Measurements from ENCODE around the gene MTREX.

Gene MTREX

DNA sequence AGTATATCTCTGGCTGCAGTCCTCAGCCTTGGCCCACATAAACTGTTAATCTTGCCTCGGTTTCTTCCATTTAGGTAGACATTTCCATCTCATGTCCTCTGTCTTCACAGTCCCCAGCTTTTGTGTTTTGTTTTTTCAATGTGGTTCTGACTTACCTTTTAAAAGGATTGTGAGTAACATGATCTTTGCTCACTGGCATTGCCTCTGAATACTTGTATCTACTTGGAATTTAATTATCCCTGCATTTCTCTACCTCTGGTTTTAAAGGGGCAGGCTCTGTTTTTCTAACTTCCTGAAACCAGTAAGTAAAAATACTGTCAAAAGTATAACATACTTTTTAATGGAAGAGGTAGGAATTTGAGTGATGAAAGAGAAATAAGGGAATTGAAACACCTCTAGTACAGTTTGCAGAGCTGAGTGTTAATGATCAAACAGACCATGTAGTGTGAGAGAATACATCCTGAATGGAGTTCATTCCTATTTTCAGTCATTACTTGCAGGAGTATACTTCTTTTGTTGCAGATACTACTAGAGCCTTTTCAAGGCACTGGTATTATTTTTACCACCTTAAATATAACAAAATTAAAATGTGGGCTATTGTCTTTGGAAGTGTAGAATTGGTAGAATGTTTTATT, 62.6 kb downstream of the MTREX start:
- DNase-seq = no peak
- intact Hi-C loops (cut with DNase I) = no loop called here

DNA sequence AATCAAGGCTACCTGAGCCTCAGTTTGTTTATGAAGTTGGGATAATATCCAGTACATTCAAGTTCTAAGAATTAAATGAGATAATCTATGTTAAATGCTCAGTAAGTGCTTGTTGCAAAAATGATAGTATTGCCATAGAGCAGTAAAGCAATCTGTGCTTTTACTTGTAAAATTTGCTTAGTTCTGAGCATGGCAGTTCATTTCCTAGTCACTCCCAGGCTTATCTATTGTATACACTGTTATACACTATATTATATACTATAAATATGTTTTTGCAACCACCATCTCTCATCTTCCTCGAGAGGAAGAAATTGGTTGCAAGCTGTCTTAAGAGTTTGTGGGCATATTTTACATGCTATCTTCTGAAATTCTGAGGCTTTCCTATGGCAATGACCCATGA, 63.4 kb downstream of the MTREX start:
- DNase-seq = no peak
- intact Hi-C loops (cut with DNase I) = no loop called here

DNA sequence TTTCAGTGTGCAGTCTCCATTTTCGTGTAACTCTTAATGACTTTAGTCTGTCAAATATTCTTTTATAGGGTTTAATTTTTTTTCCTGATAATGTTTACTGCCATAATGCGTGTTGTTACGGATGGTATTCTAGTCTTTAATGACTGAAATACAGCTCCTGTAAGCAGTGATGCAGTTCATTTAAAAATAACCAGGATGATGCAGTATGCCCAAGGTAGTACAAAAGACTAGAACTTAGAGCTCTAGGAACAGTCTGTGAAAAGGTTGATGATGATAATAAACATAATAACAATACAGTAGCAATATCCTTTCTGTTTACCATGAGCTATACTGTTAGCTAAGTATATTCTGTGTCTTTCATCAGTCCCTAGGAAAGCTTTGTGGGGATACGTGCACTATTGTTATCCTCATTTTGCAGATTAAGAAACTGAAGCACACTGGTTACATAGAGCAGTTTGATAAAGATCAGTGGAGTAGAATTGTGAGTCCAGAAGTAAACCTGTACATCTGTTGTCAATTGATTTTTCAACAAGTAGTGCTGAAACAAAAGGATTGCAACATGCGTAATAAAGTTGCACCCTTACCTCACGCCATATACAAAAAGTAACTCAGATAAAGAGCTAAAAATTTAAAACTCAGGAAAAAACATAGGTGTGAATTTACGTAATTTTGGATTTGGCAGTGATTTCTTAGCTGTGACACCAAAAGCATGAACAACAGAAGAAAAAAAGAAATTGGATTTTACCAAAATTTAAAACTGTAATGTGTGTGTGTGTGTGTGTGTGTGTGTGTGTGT, 64.5 kb downstream of the MTREX start:
- no peak for DNase-seq
- intact Hi-C loops (cut with DNase I) = no loop called here

DNA sequence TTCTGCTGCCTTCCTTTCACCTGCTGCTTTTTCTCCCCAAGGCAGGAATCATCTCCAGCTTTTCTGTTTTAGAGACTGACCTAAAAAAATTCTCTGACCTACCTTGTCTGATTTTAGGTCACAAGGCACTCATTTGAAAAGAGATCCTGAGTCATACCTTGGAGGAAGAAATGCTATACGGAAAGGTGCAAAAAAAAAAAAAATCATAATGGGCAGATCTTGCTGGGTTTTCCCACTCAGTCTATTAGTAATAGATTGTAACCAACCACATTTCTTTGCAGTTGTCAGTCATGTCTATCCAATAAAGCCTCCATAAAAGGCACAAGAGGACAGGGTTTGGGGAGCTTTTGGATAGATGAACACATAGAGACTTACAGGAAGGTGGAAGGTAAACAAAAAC, 70.0 kb downstream of the MTREX start:
- intact Hi-C loops (cut with DNase I) = no loop called here
- DNase-seq = no peak

DNA sequence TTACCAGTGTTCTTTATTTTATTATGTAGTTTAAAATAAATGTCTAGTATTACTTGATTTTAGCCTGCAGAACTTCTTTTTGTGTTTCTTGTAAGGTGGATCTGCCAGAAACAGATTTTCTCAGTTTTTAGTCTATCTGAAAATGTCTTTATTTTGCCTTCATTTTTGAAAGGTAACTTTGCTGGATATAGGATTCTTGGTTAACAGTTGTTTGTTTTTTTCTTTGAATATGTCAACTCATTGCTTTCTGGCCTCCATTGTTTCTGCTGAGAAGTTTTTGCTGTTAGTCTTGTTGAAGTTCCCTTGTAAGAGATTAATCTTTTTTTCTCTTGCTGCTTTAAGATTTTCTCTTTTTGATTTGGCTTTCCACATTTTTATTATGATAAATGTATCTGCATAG, 75.5 kb downstream of the MTREX start:
- intact Hi-C loops (cut with DNase I) = no loop called here
- DNase-seq = no peak

DNA sequence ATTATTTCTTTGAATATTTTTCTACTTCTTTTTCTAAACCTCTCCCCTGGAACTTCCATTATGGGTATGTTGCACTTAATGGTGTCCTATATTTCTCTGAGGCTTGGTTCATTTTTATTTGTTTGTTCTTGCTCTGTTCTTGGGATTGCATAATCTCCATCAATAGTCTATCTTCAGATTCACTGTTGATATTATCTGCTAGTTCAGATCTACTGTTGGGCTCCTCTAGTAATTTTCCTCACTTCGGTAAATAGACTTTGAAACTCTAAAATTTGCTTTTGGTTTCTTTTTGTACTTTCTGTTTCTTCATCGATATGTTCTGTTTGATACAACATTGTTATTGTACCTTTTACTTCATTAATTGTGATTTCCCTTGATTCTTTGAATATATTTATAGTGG, 76.3 kb downstream of the MTREX start:
- intact Hi-C loops (cut with DNase I) = no loop called here
- DNase-seq = no peak

DNA sequence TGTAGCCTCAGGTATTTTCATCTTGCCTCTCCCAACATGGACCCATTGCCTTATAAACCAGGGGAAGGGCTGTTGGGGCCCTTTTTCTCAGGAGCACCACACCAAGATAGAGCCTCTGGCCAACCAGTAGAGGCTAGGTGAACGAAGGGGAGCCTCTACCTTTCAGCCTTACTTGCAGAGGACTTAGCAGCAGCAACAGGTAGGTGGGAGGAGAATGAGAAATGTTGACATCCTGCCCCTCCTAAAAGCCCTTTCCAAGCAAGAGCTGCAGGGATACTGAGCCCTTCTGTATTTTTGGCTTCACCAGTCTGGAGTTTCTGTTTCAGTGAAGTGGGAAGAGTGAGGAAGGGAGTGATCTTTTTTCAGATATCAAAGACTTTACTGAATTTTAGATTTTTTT, 77.4 kb downstream of the MTREX start:
- intact Hi-C loops (cut with DNase I) = no loop called here
- no peak for DNase-seq

DNA sequence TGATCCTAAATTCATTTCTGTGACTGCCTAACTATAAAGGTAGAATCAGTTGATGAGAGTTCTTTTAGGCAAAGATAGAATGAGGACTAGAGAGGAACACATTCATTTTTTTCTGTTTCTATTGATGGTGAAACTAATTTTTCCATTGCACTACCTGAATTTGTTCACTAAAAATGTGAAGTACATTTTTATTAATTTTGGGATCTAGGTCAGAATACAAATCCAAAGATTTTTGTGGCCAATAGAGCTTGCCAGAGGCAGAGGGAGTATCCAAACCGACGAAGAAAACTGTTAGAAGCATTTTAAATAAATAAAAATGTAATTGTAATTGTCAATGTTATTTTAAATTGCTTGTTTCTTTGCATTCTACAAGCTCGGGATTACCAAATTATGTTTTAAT, 78.1 kb downstream of the MTREX start:
- no peak for DNase-seq
- intact Hi-C loops (cut with DNase I) = no loop called here

DNA sequence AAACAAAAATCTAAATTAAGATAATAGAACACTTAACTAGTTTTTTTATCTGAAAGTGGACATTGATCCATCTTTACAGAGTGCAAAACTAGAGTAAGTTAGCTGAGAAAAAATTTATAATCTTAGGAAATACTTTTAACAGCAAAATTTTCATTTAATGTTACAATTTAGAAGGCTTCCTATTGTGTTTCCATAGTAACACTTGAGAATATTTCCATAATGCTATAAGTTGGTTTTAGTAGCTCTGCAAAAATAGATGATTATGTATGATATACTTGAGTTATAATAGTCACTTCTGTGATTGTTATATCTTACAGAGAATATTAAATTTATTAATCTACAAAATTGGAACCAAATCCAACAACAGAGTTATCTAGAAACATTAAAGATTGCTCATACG, 78.6 kb downstream of the MTREX start:
- intact Hi-C loops (cut with DNase I) = no loop called here
- no peak for DNase-seq

DNA sequence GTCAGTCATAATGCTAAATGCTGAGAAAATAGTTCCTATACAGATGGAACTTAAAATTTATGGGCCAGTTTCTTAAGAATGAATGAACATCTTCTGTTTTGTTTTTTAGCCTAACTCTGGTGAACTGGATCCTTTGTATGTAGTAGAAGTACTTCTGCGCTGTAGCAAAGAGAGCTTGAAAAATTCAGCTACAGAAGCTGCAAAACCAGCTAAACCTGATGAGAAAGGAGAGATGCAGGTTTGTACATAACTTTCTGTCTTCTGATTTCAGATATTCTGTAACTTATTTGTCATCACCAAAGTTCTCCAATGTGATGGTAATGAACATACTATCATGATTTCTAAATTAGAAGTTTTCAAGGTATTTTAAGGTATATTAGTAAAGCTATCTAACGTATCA, 80.1 kb downstream of the MTREX start:
- DNase-seq = no peak
- intact Hi-C loops (cut with DNase I) = no loop called here

DNA sequence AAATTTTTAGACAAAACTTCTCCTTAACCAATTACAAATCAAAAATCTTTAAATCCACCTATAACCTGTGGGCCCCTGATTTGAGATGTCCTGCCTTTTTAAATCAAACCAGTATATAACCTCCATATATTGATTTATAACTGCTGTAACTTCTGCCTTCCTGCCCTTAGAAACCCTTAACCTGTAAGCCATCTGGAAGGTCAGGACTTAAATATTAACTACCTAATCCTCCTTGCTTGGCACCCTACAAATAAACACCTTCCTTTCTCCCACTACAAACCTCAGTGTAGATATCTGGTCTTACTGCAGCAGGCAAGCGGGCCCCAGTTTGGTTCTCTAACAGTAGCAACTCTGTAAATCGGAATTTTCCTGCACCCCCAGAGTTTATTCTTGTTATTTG, 83.9 kb downstream of the MTREX start:
- DNase-seq = no peak
- intact Hi-C loops (cut with DNase I) = no loop called here

DNA sequence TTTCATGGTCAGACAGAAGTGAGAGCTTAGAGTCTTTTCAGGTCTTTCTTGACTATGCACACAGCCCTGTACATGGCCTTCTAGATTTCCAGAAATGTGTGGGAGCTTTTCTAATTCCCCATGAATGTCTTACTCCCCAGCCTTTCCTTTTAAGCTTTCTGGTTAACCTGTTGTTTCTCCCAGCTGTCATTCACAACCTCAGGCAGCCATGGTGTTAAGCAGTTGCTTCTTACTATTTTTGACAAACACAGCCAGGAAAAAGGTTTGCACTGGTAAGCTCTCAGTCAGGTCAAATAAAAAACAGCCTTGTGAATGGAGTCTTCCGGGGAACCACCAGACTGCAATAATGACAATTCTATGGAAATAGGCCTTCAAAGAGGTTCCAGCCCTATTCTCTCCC, 84.9 kb downstream of the MTREX start:
- DNase-seq = no peak
- intact Hi-C loops (cut with DNase I) = no loop called here

DNA sequence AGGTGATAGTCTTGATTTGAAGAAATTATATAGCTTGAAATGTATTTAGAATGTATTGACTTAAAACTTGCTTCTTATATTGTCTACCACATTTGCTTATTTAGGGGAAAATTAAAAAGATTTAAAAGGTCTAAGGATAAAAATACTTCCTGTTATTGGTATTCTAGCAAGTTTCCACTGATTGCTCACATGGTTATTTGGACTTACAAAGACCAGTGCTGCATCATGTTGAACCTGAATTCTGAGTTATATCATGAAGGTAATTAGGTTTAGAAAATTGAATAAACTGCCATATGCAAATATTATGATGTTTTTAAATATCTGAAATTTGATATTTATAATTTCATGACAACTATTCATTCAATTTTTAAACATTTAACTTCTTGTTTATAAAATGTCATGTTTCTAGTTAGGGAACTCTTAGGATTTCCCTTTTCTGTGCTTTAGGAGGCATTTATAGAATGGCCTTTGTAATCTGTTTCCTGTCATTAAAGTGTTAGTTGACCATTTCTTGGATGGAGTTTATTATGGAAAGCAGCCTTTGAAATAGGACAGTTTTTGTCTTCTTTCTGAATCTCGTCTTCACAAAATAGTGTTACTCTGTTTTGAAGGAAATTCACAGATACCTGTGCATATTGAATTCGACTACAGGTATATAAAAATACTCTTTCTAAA, 85.8 kb downstream of the MTREX start:
- intact Hi-C loops (cut with DNase I) = no loop called here
- DNase-seq = no peak

DNA sequence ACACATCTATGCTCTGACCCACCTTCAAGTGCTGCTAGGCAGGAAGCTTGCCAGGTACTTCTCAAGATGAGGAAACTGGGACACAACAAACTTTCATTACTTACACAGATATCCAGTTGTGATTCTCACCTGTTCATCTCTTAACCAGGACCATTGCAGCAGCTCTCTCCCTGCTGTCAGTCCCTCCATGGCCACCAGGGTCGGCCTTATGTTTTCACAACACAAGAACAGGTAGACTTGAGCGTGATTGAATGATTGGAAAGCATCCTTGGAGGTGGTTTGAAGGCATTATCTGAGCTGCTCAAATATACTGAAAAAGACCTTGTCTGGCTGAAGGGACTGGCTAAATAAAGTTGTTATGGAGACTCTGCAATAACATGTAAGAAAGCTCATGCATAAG, 94.4 kb downstream of the MTREX start:
- intact Hi-C loops (cut with DNase I) = loop anchor here (10.0 kb wide), 2 partner anchors 57 to 283 kb away; no protein-coding TSS in a partner anchor
- DNase-seq = no peak

DNA sequence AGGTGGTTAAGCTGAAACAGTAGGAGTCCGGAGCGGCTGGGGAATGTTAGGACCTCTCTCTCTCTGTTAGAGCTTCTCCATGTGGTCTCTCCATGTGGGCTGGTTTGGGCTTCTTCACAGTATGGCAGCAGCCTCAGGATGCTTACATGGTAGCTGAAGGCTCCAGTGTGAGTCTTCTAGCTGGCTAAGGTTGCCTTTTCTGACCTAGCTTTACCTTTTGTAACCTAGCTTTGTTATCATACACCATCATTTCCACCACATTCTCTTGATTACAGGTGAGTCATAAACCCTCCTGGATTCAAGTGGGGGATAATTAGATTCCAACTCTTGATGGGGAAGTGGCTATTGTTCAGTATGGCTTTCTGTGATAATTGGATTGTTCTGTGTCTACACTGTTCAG, 98.5 kb downstream of the MTREX start:
- intact Hi-C loops (cut with DNase I) = loop anchor here (10.0 kb wide), 2 partner anchors 61 to 279 kb away; no protein-coding TSS in a partner anchor
- DNase-seq = no peak

DNA sequence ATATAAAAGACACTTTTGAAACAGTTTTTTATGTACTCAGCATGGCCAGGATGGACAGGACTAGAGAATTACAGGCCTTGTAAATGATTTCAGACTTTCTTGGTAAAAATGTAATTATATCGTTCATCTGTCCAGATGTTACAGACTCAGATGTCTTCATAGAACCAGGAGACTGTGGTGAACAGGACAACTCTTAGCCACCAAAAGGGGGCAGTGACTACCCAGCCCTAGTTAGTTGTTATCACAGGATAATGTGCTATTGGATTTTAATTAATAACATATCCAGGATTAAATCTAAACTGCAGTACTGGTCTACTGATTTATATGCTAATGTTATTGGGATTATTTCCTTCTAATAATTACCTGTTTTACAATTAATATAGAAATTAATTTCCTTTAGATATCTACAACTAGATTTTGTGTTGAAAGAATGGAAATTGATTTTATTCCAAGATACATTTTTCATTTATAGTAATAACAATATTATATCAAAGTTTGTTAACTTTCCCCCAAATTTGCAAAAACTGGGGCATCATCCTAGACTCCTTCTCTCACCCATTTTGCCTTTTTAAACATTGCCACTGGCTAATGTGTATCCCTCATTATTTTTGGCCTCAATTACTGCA, 99.4 kb downstream of the MTREX start:
- intact Hi-C loops (cut with DNase I) = loop anchor here (10.0 kb wide), 2 partner anchors 62 to 278 kb away; no protein-coding TSS in a partner anchor
- DNase-seq = peak in 32 of 42 donors; percentile 21 to 84 (median 53)

DNA sequence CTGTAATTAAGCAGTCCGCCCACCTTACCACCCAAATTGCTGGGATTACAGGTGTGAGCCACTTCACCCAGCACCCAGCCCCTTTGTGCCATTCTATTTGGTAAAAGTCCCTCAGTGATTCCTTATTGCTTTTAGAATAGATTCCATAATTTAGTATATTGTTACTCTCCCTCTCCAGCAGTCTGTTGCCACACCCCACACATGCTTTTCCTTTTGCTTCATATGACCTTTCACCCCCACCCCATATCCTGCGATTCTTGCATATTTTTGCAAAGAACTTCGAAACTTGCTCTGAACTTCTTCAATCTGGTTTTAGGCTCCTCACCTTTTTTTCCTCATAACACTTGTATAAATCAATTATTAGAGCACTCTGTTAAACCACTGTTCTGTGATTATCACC, 100.2 kb downstream of the MTREX start:
- intact Hi-C loops (cut with DNase I) = loop anchor here (10.0 kb wide), 2 partner anchors 63 to 277 kb away; no protein-coding TSS in a partner anchor
- DNase-seq = no peak

DNA sequence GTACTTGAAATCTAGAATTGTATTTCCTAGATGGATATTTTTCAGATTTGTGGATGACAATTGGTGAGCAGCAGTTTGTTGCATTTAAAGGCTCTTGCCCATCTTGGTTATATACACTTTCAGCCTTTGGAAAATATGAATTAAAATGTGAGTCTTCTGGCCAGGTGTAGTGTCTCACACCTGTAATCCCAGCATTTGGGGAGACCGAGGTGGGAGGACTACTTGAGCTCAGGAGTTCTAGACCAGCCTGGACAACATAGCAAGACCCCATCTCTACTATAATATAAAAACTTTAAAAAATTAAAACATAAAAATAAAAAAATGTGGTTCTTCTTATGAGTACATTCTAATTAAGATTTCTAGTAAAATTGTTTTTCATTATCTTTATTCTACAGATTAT, 102.0 kb downstream of the MTREX start:
- no peak for DNase-seq
- intact Hi-C loops (cut with DNase I) = loop anchor here (10.0 kb wide), 2 partner anchors 65 to 275 kb away; no protein-coding TSS in a partner anchor

DNA sequence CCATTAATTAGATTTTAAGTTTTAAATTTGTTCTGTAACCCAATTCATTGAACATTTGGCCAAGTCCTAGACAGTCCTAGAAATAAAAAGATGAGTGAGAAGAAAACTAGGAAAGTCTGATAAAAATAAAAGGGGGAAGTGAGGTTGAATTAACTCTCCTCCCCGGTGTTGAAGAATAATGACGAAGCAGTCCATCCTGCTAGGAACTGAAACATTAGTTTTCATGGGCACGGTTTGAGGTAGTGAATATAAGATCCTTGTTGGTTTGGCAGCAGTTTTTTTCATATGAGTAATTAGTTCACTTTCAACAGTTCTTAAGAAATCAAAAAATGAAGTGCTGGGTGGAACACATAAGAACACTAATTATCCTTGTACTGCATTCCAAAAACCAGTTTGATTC, 103.1 kb downstream of the MTREX start:
- DNase-seq = no peak
- intact Hi-C loops (cut with DNase I) = no loop called here

DNA sequence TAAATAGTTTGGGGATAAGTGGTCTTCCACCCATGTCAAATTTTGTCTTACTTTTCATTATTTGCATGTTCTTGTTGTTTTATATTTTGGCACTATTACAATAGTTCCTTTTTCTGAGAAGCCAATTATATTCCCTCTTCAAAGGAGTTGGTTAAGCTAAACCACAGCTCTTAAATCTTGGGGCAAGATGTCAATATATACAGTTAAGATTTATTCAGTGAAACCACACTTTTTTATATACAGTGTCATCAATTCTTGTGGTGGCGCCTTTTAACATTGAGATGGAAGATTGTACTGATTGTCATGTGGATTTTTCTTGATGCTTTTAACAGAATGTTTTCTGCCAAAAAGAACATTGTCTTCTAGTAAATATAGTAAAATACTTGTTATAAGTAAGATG, 104.1 kb downstream of the MTREX start:
- intact Hi-C loops (cut with DNase I) = no loop called here
- no peak for DNase-seq

All from head of caudate nucleus (tissue), 42 donors.